Stomach (tissue), 4 donors: ENCODE data around the gene PPP3CA.

Source experiments
- EP300 ChIP-seq: sonication (generic); formaldehyde crosslinking; IDR thresholded peaks from one replicate; pipeline ENCODE4 v1.6.1; 2017; ENCODE audit warnings: antibody characterized with exemption
- POLR2A ChIP-seq, 4 donors: fragments of 450-650 bp; IDR thresholded peaks; one replicate each; pipeline ENCODE4 v1.6.1; 2016; ENCODE audit warnings: antibody characterized with exemption in 4 of 4, control low read depth in 2 of 4, mild to moderate bottlenecking in 1 of 4, moderate library complexity in 1 of 4
- POLR2AphosphoS5 ChIP-seq, 3 donors: sonication (generic); formaldehyde crosslinking; IDR thresholded peaks; one replicate each; pipeline ENCODE4 v1.6.1; 2016; ENCODE audit warnings: antibody characterized with exemption in 3 of 3
- TF ChIP-seq, protein P1 (sequence below), 7 experiments: fragments of 450-650 bp in 4 of 7; fragments of 200-600 bp in 3 of 7; sonication (generic) in 3 of 7; IDR thresholded peaks; one replicate each; pipeline ENCODE4 v1.5.1; 2016 to 2019; ENCODE audit warnings: antibody characterized with exemption in 7 of 7, control low read depth in 2 of 7, mild to moderate bottlenecking in 1 of 7

DNA sequence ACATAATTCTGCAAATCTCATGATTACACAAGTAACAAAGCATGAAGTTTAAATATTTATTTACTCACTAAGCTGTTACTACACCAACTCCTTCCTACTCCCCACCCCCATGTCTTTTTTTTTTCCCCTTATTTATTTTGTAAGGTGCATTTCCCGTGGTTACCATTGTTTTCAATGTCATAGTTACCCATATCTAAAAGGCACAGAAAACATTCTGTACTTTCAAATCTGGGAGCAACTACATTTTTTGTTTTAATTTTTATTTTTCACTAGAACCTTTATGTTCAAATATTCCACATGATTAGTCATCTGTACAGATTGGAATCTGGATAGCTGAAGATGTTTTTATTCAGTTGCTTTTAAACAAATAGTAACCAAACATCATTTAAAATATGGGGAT is 62.8 kb downstream of the PPP3CA start:
- TF ChIP-seq POLR2A (IDR thresholded peaks at IDR 0.05) (no peak), POLR2AphosphoS5 (IDR thresholded peaks at IDR 0.05) (no peak), EP300 (no peak)
- TF ChIP-seq, protein P1, sequence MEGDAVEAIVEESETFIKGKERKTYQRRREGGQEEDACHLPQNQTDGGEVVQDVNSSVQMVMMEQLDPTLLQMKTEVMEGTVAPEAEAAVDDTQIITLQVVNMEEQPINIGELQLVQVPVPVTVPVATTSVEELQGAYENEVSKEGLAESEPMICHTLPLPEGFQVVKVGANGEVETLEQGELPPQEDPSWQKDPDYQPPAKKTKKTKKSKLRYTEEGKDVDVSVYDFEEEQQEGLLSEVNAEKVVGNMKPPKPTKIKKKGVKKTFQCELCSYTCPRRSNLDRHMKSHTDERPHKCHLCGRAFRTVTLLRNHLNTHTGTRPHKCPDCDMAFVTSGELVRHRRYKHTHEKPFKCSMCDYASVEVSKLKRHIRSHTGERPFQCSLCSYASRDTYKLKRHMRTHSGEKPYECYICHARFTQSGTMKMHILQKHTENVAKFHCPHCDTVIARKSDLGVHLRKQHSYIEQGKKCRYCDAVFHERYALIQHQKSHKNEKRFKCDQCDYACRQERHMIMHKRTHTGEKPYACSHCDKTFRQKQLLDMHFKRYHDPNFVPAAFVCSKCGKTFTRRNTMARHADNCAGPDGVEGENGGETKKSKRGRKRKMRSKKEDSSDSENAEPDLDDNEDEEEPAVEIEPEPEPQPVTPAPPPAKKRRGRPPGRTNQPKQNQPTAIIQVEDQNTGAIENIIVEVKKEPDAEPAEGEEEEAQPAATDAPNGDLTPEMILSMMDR (IDR thresholded peaks at IDR 0.05) = no peak
